PC-3 (cell line): ENCODE results near the gene SCARB1.

ENCODE experiments used
- CTCF ChIP-seq: fragments of 300-600 bp; sonication (generic); conservative IDR thresholded peaks from 2 replicates; pipeline ENCODE4 v1.5.1; 2017; ENCODE audit warnings: antibody characterized with exemption, low read depth, mild to moderate bottlenecking, low read length
- EZH2 ChIP-seq: fragments of 300-600 bp; sonication (generic); IDR thresholded peaks from one replicate; pipeline ENCODE4 v1.6.1; 2017; ENCODE audit warnings: antibody characterized with exemption, mild to moderate bottlenecking, low read length; ENCODE audit not compliant: unreplicated experiment
- EZH2phosphoT487 ChIP-seq: fragments of 300-600 bp; sonication (generic); IDR thresholded peaks from 2 replicates; pipeline ENCODE4 v1.6.1; 2018; ENCODE audit warnings: mild to moderate bottlenecking, antibody characterized with exemption, low read length, borderline replicate concordance

- no peak for TF ChIP-seq CTCF
- no peak for TF ChIP-seq EZH2phosphoT487
- no peak for TF ChIP-seq EZH2
These were observed 117.6 kb downstream of the SCARB1 start for GRCh38 chr12:124745891-124746570.
